HG03108 (cell line): ENCODE results near the gene EPC1.
A peak's percentile ranks its signal among the peaks of the same experiment; 100 is the strongest.

Experiments
- ATAC-seq: cut with Tn5 transposase; IDR thresholded peaks from one replicate; pipeline ENCODE4 v1.9.1; 2021; ENCODE audit warnings: moderate library complexity; ENCODE audit not compliant: unreplicated experiment

EPC1 gene

GRCh38 chr10:32295027-32295426 is 51.9 kb downstream of the EPC1 start:
- ATAC-seq = no peak

GRCh38 chr10:32293581-32293980 is 53.4 kb downstream of the EPC1 start:
- no peak for ATAC-seq

GRCh38 chr10:32279795-32280194 is 67.2 kb downstream of the EPC1 start:
- ATAC-seq = no peak

- ATAC-seq = no peak
These were observed 73.6 kb downstream of the EPC1 start for GRCh38 chr10:32273336-32273735.

- no peak for ATAC-seq
These were observed 75.3 kb downstream of the EPC1 start for GRCh38 chr10:32271617-32272016.

- no peak for ATAC-seq
These were observed 77.4 kb downstream of the EPC1 start for GRCh38 chr10:32269343-32270100.

GRCh38 chr10:32268788-32269187 is 78.2 kb downstream of the EPC1 start:
- ATAC-seq = no peak

GRCh38 chr10:32266979-32267378 is 80.0 kb downstream of the EPC1 start:
- no peak for ATAC-seq

GRCh38 chr10:32266566-32266965 is 80.4 kb downstream of the EPC1 start:
- no peak for ATAC-seq

- ATAC-seq = no peak
These were observed 81.2 kb downstream of the EPC1 start for GRCh38 chr10:32265756-32266155.

- no peak for ATAC-seq
These were observed 83.7 kb downstream of the EPC1 start for GRCh38 chr10:32263300-32263699.

- no peak for ATAC-seq
These were observed 87.4 kb downstream of the EPC1 start for GRCh38 chr10:32259551-32259950.

GRCh38 chr10:32256613-32257437 is 90.1 kb downstream of the EPC1 start:
- peak; percentile 61 for ATAC-seq

- ATAC-seq = no peak
These were observed 93.1 kb downstream of the EPC1 start for GRCh38 chr10:32253821-32254220.

GRCh38 chr10:32253276-32253675 is 93.7 kb downstream of the EPC1 start:
- ATAC-seq = no peak

- peak; percentile 68 for ATAC-seq
These were observed 96.5 kb downstream of the EPC1 start for GRCh38 chr10:32250489-32250888.

GRCh38 chr10:32246685-32247084 is 100.3 kb downstream of the EPC1 start:
- no peak for ATAC-seq

- ATAC-seq = no peak
These were observed 101.2 kb downstream of the EPC1 start for GRCh38 chr10:32245760-32246159.

- no peak for ATAC-seq
These were observed 102.3 kb downstream of the EPC1 start for GRCh38 chr10:32244421-32245207.

GRCh38 chr10:32244011-32244410 is 102.9 kb downstream of the EPC1 start:
- ATAC-seq = no peak

- ATAC-seq = no peak
These were observed 105.0 kb downstream of the EPC1 start for GRCh38 chr10:32241946-32242345.
